HG02938 (cell line): ENCODE measurements around the gene NRP1.
"Not testable (repeated sequence)": the region's sequence is repeated elsewhere in the genome, so short reads cannot be mapped to it uniquely, and the experiment has no call there.

Experiments used
- ATAC-seq: cut with Tn5 transposase; IDR thresholded peaks from one replicate; pipeline ENCODE4 v1.9.1; 2021; ENCODE audit warnings: mild to moderate bottlenecking, moderate library complexity; ENCODE audit not compliant: unreplicated experiment

Gene NRP1

DNA sequence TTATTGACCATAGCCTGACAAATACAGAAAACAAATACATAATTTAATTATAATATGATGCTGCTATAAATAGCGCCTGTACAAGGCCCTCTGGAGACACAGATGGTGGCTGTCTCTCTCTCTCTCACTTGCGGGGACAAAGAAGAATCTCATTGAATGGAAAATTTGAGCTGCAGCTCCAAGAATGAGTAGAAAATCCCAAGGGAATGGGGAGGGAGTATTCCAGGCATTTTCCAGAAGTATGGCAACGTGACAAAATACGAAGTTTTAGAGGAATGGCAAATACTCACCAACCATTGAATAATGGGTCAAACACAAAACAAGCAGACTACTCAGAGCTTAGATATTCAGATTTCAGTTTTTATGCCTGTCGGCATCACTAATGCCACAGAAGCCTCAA is 179.9 kb downstream of the NRP1 start:
- no peak for ATAC-seq

DNA sequence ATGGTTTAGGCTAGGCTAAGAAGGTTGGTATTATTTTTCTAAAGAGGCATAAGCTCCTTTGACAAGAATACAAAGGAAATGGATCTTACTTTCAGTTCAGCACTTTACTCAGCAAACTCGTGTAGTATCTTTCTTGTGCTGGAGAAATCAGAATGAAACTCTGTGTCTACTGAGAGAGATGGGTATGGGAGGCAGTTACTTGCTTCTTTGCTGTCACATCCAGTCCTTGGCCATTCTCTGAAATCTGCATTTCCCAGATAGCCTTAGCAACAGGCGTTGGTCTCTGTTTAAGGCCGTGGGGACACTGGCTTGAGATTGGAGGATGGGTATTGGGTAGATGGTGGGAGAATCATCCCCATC is 180.5 kb downstream of the NRP1 start:
- no peak for ATAC-seq

DNA sequence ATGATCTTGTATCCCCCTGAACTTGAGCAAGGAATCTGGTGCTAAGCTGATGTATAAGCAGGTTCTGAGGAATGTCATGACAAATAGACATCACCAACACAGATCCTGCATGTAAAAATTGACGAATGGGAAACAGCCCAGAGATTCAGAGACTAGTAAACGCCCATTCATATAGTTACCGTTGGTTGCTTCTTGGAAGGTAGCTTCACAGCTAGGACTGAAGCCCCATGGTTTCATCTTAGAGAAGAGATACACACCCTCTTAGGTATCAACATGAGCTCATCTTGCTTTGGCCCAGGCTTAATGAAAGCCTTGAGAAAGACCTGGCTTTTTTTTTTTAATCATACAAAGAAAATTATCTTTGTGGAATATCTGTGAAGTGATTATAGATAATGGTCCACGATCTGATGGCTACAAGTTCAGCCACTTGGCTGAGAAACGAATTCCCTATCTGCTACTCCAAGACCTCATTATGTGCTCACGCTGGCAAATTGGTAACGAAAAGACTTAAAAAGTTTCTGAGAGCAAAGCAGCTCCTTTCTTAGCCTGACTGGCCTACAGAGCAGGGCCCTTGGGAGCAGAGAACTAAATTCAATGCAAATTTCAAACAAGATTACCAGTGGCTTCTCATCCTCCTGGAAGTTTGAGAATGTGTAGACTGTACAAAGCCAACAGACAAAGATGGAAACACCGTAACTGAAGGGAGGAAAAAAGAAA is 181.1 kb downstream of the NRP1 start:
- ATAC-seq, result no peak

DNA sequence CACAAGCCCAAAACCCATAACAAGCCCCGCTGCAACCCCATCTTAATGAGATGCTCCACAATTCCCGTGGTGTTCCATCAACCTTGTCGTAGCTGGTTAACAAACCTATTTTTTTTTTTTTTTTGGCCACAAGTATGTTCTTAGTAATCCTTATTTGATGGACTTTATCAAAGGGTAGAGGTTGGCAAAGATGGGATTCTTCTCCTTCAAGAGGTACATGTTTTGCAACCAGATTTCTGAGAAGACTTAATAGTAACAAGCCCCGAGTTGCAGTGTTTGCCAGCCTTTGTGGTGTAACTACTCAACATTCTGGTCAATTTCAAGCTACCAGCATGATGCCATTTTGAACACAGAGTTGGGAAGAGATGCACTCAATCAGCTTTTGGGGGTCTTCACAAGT is 181.7 kb downstream of the NRP1 start:
- no peak for ATAC-seq

DNA sequence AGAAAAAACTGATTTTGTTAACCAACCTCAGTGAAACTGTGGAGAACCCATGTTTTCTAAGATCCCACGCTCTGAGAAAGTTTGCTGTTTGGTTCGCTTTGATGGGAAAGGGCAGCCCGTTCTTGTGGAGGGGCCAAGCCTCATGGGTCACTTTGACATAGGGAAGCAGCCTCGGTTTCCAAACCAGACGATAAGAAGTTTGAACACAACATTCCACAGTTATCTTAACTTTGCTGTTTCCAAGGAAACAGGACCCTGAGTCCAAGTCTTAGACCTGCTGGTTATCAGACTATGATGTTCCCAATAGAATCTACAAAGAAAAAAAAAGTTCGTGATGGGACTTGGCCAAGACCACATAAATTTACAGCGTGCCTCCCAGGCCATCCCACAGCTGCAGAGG is 182.3 kb downstream of the NRP1 start:
- ATAC-seq, result no peak

DNA sequence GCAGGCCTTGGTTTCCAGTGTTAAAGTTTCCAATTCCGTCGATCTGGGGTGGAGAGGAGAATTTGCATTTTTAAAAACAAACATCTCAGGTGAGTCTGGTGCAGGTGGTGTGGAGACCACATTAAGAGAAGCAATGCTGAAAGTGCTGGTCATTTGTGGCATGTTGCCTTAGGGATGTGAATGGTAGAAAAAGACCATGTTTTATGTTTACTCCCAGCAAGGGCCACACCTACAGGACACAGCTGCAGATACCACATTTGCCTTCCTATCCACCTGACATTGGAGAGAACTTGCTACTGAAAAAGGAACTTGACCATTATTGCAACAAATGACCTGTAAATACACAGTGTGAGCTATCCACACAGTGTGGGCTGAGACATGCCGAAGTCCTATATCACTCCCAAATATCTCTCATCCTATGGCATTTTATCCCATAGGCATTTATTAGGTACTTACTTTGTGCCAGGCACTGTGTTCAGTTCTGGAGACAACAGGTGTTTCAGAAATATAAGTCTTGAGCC is 183.1 kb downstream of the NRP1 start:
- no peak for ATAC-seq

DNA sequence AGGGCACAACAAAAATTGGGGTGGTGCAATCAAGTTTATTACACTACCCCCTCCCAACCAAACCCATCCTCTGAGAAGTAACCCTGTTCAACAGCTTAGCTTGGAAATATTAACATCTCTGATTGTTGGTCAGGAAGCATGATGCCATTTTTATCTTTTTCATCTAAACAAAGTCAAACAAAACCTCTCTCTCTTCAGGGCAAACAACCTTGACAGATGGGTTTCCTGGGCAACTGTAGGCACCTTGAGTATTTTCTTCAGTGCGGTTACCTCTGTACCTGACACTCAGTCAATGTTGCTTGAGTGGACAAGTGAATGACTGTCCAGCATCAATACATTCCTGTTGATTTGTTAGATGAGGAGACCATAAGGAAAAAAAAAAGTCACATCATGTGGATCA is 183.6 kb downstream of the NRP1 start:
- ATAC-seq, result no peak

DNA sequence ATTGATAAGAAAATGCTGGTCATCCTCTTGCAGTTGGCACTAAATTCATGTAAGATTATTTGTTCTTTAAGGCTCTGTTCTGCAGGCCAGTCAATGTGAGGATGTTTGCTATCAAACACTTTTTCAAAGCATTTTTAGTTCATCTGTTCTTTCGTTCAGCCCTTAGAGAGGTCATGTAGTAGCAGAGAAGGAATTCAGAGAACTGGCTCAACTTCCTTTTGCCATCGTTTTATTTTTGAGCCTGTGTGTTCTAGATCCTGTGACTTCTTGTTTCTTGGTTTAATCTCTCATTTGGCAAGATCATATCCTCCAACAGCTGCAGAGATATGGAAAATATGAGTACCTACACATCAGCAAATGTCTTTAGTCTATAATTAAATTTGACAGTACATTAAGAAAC is 184.3 kb downstream of the NRP1 start:
- no peak for ATAC-seq

DNA sequence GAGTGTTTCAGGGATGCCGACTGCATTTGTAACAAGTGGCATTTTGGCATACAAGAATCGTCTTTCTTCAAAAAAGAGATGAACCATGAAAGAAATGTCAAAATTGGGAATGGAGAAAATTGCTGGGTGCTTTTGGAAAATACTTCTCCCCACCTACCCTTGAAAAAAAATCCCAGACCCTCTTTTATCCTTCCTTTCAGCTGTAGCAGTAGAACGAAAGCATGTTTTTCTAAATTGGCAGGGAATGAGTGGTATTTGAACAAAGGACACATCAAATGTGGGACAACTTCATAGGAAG is 187.5 kb downstream of the NRP1 start:
- no peak for ATAC-seq

DNA sequence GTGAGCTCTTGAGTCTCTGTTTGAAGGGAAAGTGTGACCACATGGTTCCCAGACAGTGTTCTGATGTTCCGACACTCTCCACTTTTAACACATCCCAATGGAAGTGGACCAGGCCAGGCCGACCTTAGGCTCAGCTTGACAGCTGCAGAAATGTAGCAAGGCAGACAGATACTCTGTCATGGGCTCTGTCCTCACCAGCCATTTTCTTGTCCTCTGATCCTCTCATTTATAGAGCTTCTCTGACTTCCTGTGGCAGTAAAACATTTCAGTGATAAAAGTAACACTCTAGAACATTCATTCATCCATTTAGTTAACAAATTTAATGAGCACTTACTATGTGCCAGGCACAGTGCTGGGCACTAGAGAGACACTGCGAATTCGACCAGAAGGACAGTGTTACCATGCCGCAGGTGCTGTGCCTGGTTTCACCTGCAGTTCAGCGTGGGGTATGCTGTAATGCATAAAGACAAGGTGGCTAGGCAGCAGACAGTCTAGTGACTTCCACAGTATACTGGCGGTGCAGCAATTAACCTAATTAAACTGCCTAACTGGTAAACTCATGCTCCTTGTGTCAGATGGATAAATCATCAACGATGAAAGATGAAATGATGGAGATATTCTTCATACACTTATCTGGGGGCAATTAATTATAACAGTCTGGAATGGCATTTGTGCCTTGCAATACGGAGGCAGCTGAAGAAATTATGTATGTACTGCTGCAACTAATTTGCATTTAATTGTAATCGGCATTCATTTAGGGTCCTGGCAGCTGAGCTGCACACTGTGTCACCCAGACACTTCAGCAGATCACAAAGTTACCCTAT is 188.1 kb downstream of the NRP1 start:
- no peak for ATAC-seq

DNA sequence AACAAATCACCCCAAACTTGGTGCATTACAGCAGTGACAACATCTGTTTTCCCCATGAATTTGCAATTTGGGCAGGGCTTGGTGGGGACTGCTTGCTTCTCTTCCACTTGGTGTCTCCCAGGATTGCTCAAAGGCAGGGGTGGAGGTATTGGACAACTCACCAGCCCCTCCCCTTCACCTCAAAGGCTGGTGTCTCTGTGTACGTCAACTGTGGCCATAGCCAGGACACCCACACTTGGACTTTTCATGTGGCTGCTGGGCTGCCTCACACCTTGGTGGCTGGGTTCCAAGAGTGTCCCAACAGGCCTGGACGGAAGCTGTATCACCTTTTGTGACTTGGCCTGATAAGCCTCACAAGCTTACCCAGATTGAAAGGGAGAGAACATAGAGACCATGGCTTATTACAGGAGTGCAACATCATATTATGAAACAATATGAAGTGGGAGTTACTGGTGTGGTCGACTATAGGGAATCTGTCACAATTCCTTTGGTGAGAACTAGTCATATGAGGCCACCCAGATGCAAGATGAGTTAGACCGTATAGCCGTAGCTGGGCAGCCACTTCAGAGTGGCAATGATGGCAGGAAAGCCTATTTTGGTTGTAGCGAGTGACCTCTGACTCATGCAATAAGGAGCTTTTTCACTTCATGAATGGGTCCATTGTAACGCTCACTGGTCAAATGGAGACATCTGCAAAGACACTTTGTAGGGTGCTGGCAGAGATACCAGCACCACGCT is 188.8 kb downstream of the NRP1 start:
- no peak for ATAC-seq

DNA sequence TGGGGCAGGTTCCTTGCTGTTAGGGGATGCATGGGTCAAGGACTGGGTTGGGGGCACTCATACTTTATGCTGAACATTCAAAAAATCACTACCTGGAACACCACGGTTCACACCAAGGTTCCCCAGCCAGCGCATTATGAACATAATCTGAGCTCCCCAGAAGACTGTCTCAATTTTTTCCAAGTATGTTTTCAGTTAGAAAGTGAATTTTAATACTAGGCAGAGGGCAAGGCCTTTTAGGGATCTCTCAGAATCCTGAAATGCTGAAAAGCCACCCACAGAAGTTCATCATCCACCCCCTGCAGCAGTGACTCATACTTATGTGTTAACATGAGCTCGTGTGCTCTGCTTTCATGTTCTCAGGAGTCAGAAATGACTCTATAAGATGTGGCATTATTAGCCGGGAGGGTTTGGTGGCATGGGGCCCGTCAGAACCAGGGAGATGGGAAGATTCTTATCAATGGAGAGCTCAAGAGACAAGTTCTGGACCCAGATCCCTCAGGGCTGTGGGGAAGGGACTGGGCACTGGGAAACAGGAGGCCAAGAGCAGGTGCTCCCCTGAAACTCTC is 191.2 kb downstream of the NRP1 start:
- ATAC-seq, result no peak

DNA sequence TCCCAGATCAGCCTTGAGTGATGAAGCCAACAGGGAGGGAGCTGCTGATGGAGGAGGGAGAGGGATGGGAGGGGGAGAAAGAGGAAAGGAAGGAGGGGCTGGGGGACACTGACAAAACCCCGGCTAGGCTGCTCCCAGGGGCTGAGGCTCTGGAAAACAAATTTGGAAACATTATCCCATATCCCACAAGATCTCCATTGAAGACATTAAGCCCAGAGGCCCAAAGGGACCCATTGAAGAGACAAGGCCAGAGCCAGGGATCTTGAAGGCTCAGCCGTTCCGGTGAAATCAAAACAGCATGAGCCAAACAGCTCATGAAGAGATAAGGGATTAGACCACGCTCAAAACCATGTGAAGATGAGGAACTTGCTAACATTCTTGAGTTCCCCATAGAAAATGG is 192.2 kb downstream of the NRP1 start:
- no peak for ATAC-seq

DNA sequence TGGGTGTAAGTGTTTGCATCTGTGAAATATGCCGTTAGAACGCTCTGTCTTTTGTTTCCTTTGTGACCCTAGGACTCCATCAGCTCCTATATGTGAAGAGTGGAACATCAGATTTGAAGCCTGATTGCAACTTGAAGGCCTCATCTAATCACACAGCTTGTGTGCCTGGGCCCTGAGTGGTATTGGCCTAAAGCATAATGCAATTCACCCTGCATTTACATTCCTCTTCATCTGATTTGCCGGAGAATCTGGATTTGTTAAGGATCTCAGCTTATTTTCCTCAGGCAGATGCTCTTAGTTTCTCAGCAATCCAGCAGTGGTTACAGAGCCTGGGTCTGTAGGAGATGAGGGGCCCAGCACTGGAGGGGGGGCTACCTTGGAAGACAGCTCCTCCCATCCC is 193.2 kb downstream of the NRP1 start:
- no peak for ATAC-seq

DNA sequence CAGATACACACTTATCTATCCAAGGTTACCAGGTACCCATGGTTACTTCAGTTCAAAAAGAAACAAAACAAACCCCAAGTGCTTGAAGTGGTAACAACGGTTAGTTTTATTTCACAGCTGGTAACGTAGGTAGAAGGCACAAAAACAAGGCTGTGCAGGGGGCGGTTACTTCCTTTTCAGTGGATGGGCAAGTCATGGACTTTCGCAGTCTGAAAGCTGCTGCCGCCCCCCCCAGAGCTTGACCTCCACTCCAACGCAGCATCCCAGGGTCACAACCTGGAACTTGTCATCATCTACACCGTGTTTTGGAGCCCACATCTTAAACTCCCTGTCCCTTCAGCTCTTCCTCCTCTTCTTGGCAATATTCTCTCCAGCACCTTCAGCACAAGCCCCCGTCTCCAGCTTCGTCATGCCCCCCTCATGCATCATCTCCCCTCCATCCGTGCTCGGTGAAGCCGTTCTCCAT is 195.3 kb downstream of the NRP1 start:
- ATAC-seq, result no peak

DNA sequence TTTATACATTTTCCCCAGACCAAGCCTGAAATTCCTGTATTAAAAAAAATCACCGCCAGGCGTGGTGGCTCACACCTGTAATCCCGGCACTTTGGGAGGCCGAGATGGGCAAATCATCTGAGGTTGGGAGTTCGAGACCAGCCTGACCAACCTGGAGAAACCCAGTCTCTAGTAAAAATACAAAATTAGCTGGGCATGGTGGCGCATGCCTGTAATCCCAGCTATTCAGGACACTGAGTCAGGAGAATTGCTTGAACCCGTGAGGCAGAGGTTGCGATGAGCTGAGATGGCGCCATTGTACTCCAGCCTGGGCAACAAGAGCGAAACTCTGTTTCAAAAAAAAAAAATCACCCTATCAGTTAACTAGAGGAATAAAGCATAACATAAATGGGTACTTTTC is 195.8 kb downstream of the NRP1 start:
- not testable (repeated sequence) for ATAC-seq

DNA sequence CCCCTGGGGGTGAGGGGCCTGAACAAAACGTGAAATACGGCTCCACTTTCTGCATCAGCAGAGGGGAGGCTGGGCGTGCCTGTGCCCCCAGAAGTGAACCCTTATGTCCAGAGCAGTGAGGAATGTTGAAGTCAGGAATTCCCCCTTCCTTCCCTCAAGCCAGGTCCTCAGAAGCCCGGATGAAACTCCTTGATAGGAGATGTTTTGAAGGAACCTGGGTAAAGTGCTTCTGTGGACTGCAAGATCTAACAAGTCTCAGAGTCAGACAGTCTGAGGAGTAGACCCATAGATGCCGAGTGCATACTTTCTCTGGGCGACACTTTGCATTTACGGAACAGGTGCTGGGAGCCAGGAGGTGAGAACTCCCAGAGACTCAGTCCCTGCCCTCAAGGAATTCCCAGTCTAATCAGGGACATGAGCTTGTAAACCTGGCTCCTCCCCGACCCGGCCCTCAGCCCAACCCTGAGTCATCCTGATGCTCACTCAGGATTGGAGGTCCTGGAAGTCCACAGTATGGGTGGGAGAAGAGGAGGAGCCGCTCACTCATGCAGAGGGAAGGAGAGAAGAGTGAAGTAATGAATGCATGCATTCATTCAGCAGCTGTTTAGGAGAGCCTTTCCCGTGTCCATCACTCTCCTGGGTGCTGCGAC is 197.0 kb downstream of the NRP1 start:
- ATAC-seq, result no peak

DNA sequence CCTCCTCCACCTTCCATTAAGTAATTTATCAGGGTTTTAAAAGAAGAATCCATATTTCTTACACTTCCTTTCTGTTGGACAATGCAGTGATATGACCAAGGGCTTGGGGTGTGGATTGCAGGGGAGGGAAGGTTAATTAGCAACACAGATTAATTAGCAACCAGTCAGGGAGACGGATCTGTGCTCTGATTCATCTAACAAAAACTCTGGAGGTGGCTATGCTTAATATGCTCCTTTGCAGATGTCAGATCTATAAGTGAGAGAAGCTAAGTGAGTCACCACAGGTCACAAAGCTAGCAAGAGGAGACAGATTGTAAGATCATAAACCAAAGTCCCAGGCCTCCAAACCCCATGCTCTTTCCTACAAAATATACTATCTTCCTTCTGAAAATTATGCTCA is 197.7 kb downstream of the NRP1 start:
- no peak for ATAC-seq

DNA sequence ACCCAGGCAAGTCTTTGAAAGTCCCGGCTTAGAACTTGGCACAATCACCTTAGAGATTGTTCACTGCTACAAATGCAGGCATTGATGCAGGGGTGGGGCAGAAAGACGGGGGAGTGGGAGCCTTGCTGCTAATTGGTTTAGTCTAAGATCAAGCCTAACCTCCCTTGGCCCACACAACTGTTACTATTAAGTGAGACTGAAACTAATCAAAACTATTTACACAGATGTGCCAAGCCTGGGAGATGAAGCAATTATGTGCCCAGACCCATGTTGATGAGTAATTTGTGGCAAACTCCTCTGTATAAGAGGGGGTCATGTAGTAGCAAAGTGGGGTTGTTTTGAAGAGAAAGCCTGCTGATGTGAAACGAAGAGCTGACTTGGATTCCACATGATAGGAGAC is 198.2 kb downstream of the NRP1 start:
- no peak for ATAC-seq

DNA sequence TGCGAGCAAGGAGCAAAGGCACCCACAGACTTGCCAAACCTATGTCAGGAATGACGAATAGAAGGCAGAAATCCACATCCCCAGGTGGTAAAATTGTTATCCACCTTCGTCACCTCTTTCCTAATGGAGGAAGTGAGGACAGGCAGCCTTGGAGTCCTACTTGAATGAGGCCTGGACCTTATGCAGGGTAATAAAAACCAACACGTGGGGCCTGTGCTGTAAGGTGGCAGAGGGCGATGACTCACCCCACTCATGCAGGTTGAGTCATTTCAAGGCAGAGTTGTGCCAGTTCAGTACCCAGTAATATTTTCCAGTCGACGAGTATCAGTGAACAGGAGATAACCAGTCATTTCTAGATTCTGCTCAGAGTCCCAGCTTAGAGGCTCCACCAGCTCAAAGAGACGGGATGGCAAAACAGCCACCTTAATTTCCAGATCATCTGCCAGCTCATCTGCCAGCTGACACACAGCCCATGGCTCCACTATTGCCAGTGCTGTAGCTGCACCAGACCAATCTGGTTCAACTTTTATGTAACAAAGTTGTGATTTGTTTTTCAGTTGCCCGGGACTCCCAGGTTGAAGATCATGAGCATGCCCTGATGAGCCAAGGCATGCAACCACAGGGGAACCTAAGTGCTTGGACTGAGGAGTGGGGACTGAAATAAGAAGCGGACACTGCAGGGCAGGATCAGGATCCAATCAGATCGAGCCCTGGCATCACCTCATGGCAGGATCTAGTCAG is 200.3 kb downstream of the NRP1 start:
- peak; percentile 46 for ATAC-seq
